ENCODE measurements around the gene SOX1. TPM values are rescaled to one million over a fixed set of nuclear protein-coding genes. Genes with fewer than 3 reads are reported as not detected.
A peak's percentile ranks its signal among the peaks of the same experiment; 100 is the strongest.

SOX1 gene
- total RNA-seq, 1 experiment from 2014 or later, result 0.15 TPM

GRCh38 chr13:112059457-112060281 is 7.3 kb upstream of the SOX1 start (continued):
- TF ChIP-seq, protein P1, sequence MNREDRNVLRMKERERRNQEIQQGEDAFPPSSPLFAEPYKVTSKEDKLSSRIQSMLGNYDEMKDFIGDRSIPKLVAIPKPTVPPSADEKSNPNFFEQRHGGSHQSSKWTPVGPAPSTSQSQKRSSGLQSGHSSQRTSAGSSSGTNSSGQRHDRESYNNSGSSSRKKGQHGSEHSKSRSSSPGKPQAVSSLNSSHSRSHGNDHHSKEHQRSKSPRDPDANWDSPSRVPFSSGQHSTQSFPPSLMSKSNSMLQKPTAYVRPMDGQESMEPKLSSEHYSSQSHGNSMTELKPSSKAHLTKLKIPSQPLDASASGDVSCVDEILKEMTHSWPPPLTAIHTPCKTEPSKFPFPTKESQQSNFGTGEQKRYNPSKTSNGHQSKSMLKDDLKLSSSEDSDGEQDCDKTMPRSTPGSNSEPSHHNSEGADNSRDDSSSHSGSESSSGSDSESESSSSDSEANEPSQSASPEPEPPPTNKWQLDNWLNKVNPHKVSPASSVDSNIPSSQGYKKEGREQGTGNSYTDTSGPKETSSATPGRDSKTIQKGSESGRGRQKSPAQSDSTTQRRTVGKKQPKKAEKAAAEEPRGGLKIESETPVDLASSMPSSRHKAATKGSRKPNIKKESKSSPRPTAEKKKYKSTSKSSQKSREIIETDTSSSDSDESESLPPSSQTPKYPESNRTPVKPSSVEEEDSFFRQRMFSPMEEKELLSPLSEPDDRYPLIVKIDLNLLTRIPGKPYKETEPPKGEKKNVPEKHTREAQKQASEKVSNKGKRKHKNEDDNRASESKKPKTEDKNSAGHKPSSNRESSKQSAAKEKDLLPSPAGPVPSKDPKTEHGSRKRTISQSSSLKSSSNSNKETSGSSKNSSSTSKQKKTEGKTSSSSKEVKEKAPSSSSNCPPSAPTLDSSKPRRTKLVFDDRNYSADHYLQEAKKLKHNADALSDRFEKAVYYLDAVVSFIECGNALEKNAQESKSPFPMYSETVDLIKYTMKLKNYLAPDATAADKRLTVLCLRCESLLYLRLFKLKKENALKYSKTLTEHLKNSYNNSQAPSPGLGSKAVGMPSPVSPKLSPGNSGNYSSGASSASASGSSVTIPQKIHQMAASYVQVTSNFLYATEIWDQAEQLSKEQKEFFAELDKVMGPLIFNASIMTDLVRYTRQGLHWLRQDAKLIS (CRISPR knock-in tag; IDR thresholded peaks at IDR 0.05; ENCODE audit: borderline replicate concordance), result no peak
- no peak for TF ChIP-seq SMAD4 (CRISPR knock-in tag; IDR thresholded peaks at IDR 0.05)

DNA sequence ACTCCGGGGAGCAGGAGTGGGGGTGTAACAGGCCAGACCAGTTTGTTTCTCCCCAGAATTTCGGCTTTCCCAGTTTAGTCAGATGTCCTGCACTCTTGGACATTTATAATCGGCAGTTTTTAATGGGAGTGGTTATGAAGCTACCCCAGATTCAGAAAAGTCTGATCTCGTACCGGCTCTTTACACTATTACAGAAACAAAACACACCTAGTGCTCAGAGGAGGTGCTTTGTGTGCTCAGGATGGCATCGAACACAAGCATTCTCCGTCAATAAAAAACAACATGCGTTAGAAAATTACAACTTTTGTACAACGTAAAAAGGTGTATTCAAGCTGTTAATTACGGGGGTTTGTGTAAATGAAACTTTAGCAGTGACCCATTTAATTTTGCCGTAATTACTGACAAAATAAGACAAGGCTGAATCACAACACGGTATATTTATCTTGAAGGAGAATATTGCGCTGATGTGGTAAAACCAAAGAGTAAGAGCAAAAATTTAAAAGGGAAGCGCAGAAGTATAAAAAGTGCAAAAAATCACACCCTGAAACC is 6.6 kb upstream of the SOX1 start:
- DNase-seq (ENCODE audit: low spot score) (no peak), ATAC-seq (no peak)
- Mint-ChIP-seq H3K27me3 (ENCODE audit: low read depth) (peaks cover 99% of the 10 kb centered on the region), H3K27ac (no peak overlapping the region), H3K4me3 (peak overlapping the region; percentile 52), H3K4me1 (peaks cover 57% of the 10 kb centered on the region), H3K36me3 (no peaks in the 10 kb centered on the region), H3K9me3 (no peaks in the 10 kb centered on the region)
- no peak for TF ChIP-seq SMAD4 (CRISPR knock-in tag; IDR thresholded peaks at IDR 0.05)
- TF ChIP-seq, protein P2, sequence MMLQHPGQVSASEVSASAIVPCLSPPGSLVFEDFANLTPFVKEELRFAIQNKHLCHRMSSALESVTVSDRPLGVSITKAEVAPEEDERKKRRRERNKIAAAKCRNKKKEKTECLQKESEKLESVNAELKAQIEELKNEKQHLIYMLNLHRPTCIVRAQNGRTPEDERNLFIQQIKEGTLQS (CRISPR knock-in tag; conservative IDR thresholded peaks at IDR 0.05), result no peak
- no peak for TF ChIP-seq ARID4B (CRISPR knock-in tag; IDR thresholded peaks at IDR 0.05; ENCODE audit: borderline replicate concordance)
- no peak for TF ChIP-seq GABPB1 (CRISPR knock-in tag; IDR thresholded peaks at IDR 0.05)
- TF ChIP-seq, protein P3, sequence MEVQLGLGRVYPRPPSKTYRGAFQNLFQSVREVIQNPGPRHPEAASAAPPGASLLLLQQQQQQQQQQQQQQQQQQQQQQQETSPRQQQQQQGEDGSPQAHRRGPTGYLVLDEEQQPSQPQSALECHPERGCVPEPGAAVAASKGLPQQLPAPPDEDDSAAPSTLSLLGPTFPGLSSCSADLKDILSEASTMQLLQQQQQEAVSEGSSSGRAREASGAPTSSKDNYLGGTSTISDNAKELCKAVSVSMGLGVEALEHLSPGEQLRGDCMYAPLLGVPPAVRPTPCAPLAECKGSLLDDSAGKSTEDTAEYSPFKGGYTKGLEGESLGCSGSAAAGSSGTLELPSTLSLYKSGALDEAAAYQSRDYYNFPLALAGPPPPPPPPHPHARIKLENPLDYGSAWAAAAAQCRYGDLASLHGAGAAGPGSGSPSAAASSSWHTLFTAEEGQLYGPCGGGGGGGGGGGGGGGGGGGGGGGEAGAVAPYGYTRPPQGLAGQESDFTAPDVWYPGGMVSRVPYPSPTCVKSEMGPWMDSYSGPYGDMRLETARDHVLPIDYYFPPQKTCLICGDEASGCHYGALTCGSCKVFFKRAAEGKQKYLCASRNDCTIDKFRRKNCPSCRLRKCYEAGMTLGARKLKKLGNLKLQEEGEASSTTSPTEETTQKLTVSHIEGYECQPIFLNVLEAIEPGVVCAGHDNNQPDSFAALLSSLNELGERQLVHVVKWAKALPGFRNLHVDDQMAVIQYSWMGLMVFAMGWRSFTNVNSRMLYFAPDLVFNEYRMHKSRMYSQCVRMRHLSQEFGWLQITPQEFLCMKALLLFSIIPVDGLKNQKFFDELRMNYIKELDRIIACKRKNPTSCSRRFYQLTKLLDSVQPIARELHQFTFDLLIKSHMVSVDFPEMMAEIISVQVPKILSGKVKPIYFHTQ (CRISPR knock-in tag; IDR thresholded peaks at IDR 0.05), result no peak
- TF ChIP-seq FOXK1 (CRISPR knock-in tag; IDR thresholded peaks at IDR 0.05), result no peak
- TF ChIP-seq, protein P1 (CRISPR knock-in tag; IDR thresholded peaks at IDR 0.05; ENCODE audit: borderline replicate concordance), result no peak
- TF ChIP-seq NFYB (CRISPR knock-in tag; conservative IDR thresholded peaks at IDR 0.05; ENCODE audit: low read depth), result no peak
- TF ChIP-seq, protein P4, sequence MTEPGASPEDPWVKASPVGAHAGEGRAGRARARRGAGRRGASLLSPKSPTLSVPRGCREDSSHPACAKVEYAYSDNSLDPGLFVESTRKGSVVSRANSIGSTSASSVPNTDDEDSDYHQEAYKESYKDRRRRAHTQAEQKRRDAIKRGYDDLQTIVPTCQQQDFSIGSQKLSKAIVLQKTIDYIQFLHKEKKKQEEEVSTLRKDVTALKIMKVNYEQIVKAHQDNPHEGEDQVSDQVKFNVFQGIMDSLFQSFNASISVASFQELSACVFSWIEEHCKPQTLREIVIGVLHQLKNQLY (CRISPR knock-in tag; IDR thresholded peaks at IDR 0.05), result no peak
- no peak for TF ChIP-seq SOX15 (CRISPR knock-in tag; IDR thresholded peaks at IDR 0.05)
- CTCF ChIA-PET, result interaction anchor here (0.7 to 4.2 kb wide), 3 partner anchors 18 to 555 kb away, joined by 3 to 63 read pairs (median 4); no protein-coding TSS in a partner anchor
- POLR2A ChIA-PET, result no interaction called here
